Measurements from ENCODE around the gene KCNK15.

KCNK15 gene

DNA sequence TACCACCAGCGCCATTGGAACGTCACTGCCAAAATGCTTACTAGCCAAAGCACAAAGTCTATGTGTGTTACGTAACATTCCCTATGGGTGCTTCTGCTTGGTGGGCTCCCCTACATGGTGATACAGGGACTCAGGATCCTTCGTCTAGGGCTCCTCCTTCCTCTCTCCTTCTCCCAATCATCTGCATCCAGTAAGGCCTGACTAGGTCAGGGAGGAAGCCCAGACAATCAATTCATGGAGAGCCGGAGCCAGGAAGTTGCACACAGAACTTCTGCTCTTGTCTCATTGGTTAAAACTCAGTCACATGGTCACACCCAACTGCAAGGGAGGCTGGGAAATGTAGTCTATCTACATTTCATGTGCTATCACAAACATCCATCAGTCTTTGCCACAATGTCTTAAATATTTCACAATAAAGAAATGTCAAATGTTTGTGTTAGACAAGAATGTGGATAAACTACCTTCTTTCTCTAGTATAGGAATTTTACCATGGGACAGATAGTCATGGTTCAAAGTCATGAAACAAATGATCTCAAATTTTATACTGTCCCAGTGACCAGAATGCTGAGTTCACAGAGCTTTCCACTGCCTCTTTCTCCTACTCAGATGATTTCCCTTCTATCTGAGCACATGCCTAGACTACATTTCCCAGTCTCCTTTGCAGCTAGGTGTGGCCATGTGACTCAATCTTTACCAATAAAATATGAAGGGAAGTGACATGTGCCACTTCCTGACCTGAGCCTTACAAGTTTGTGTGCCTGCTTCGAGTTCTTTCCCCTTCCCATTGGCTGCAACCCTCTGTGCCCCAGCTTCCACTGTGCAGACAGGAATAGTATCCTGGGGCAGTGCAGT, 9.3 kb upstream of the KCNK15 start:
- peak; percentile 97 for DNase-seq (ENCODE audit: low spot score)

DNA sequence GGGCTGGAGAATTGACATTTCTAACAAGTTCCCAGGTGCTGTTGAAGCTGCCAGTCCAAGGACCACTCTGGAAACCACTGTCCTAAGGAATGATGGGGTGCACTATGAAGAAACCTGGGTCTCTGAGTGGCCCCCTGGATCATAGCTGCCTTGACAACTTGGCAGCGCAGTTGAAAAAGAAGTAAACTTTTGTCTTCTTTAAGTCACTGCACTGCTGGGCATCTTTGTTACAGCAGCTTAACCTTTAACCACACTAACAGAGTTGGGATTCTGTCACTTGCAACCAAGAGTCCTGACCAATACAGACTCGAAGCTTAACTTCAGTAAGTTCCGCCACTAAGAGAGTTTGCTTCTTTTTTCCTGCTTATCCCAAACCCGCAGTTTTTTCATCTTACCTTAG, 8.5 kb upstream of the KCNK15 start:
- no peak for DNase-seq (ENCODE audit: low spot score)

DNA sequence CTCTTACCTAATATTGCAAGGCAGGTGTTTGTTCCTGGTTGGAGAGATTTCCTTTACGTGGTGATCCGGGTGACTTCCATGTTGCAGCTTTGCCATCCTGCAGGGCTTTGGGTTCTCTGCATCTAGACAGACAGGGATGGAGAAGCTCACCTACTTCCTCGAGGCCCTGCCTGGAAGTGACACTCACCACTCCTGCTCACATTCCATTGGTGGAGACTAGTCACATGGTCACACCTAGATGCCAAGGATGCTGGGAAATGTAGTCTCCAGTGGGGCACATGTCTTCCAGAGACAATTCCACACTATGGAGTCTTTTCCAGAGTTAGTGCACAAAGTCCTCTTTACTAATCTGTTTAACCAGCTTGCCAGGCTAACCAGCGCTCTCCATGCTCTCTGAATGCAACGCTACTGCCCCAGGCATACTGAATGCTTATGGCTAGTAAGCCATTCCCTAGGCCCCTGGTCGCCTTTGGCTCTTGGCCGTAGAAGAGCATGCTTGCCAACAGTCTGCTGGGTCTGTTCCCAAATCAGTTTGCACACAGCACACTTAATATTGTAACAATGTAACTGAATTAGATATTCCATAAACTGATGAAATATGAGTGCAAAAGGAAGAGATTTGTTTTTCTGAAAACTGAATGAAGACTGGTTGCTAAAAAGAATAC, 6.7 kb upstream of the KCNK15 start:
- peak; percentile 97 for DNase-seq (ENCODE audit: low spot score)

DNA sequence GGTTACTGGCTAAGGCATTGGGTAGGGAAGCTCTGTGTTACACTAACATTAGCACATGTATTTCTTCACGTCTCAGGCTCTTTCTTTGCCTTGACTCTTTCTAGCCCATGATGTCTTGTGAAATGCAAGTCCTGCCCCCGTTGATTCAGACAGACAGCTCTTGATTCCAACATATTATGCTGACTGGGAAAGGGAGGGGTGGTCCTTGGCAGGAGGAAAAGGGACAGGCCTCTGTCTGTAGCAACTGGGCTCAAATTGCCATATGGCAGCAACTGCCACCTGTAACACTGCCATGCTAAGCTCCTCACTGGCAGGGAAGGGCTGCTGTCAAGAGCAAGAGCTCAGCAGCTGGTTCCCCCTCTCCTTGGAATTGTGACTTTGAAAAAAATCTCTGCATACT, 5.7 kb upstream of the KCNK15 start:
- no peak for DNase-seq (ENCODE audit: low spot score)

DNA sequence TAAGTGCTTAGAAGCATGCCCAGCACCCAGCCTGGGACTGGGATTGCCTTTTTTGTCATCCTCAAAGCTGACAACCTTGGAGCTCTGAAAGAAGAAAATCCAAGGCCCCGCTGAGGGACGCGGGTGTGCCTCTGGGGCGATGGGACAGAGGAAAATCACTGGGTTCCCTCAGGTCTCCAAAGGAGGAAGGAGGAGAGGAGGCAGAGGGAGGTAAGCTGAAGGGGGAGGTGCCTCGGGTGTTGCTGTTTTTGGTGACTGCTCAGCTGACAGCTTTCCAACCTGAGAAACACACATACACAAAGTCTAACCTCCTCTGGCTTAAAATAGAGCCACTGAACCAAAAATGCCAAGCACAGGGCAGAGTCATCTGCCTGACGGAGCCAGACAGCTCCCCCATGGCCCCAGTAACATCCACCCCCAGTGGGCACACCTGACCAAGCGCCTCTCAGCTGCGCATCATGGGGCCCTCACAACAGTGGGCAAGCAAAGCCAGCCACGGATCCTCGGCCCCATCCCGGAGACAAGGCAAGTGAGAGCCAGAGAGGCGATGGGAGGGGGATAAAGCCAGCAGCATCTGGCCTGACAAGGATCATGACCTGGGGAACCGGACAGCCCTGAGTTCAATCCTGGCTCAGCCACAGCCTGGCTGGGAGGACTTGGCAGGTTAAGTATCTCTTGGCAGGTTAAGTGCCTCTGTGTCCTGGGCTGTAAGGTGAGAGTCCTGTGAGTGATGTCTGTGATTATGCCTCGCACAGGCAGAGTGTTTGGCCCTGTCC, 3.2 kb upstream of the KCNK15 start:
- DNase-seq (ENCODE audit: low spot score) = no peak

DNA sequence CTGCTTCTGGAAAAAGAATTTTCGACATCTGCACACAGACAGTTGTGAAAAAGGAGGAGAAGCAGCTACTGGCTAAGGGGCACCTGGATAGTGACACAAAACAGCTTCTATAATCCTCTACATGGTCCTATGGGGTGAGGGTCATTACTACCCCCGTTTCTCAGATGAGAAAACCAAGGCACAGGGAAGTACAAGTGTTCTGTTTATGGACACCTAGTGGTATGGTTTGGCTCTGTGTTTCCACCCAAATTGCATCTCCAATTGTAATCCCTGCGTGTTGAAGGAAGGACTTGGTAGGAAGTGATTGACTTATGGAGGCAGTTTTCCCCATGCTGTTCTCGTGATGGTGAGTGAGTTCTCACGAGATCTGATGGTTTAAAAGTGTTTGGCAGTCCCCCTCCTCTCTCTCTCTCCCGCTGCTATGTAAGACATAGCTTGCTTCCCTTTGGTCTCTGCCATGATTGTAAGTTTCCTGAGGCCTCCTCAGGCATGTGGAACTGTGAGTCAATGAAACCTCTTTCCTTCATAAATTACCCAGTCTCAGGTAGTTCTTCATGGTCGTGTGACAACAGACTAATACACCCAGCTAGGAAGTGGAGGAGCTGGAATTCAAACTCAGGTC, 2.5 kb upstream of the KCNK15 start:
- no peak for DNase-seq (ENCODE audit: low spot score)

DNA sequence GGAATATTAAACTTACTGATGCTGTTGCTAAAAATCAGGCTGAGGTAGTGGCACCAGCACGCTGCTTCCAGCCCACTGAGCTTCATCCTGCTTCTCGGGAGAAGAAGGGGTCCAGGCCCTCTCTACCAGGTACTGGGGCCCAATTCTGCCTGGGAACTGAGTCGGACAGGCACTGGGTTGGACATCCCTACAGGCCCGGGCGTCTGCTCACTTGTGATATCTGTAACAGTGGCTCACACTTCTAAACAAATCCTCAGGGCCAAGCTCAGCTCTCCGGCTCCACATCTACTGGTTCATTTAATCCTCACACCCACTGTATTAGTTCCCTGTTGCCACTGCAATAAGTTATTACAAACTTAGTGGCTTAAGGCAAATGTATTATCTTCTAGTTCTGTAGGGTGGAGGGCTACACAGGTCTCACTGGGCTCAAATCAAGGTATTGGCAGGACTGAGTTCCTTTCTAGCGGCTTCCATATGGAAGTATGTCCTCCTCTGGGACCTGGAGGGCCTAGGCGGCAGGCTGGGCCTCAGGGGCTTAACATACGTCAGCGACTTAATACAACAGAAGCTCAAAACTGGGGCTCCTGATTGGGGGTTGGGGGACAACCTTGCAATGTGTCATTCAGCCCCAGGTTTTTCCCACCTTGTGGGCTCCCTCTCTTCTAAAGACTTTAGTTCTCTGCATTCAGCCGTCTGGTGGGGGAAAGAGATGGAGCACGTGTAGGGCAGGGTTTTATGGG, 1.6 kb upstream of the KCNK15 start:
- DNase-seq (ENCODE audit: low spot score) = no peak

DNA sequence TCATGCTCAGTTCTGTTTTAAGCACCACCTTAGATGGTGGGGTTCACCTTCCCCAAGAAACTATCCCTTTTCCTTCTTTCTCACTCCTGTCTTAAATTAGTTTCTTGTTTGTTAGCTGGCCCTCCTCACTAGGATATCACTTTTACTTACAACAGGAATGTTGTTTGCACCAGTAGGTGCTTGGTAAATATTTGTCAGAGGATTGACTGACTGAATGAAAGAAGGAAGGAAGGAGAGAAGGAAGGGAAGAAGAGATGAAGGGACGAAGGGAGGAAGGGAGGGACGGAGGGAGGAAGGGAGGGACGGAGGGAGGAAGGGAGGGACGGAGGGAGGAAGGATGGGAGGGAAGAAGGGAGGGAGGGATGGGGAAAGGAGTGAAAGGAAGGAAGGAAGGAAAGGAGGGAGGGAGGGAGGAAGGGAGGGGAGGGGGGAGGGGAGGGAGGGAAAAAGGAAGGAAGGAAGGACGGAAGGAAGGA, 505 bp upstream of the KCNK15 start:
- no peak for DNase-seq (ENCODE audit: low spot score)

DNA sequence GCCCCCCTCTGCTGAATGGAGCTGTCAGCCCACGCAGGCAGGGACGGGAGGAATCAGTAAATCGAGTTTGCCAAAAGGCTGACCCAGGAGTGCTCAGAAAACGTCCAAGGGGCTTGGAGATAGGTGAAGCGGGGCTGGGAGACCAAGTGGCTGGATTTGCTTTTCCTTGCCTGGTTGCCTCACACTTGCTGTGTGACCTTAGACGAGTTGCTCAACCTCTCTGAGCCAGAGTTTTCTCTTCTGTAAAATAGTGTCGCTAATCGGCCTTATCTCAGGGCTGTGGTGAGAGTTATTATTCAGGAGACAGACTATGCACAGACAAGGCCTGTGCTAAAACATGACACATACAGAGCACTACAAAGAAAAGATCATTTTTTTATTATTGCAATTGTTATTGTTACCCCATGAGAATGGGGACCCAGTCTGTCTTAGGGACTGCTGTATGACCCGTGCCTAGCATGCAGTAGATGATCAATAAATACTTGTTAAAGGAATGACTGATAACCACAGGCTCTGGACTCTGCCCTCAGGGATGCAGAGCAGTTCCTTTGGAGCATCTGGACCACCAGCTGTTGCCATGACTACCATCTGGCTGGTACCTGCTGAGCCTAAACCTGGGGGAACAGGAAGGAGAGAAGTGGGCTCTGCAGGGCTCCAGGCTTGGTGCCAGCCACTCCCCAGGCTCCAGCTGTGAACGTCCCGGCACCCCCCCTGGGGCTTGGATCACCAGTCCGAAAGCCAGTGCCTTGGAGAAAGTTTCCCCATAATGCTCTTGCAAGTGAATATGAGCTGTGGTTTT, 901 bp downstream of the KCNK15 start:
- no peak for DNase-seq (ENCODE audit: low spot score)

DNA sequence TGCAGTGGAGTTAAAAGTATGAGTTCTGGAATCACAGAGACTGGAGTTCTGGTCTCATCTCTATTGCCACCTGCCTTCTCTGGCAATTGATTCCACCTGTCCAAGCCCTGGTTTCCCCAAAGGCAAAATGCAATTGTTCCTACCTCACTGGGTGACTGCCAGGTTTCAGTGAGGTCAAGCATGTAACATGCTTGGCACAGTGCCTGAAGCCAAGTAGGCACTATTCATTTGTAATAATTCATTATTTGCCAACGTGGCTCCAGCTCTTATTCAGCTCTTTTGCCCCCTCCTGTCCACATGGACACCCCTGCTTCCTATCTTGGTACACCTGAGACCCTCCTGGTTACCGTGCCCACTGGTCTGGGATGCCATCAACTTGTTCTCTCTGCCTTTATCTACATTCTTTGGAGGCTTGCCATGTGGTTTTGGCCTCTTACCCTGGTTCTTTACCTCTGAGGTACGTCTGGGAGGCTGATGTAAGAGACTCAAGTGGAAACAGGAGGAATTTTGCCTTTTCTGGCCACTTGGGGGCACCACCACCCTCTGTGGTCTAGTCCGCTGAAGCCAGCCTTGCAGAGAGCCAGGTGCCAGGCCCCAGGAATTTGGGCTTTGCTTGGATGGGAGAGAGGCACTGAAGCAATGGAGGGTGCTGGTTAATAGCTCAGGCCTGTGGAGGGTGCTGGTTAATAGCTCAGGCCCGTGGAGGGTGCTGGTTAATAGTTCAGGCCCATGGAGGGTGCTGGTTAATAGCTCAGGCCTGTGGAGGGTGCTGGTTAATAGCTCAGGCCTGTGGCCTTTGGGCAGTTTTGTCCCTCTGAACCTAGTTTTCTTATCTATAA, 1.7 kb downstream of the KCNK15 start:
- peak; percentile 78 for DNase-seq (ENCODE audit: low spot score)

DNA sequence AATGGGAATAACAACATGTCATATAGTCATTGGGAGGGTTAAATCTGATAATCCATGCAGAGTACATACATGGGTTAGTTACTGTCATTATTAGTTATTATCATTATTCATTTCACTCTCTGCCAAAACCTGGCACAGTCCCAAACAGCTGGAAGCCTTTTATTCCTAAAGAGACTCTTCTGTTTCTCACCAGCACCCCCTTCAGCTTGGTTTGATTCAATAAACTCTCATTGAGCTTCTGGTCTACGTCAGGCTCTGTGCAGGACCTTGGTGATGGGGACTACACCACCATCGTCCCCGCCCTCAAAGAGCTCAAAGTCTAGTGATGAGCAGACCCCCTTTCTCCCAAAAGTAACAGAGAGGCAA, 2.3 kb downstream of the KCNK15 start:
- DNase-seq (ENCODE audit: low spot score) = no peak

DNA sequence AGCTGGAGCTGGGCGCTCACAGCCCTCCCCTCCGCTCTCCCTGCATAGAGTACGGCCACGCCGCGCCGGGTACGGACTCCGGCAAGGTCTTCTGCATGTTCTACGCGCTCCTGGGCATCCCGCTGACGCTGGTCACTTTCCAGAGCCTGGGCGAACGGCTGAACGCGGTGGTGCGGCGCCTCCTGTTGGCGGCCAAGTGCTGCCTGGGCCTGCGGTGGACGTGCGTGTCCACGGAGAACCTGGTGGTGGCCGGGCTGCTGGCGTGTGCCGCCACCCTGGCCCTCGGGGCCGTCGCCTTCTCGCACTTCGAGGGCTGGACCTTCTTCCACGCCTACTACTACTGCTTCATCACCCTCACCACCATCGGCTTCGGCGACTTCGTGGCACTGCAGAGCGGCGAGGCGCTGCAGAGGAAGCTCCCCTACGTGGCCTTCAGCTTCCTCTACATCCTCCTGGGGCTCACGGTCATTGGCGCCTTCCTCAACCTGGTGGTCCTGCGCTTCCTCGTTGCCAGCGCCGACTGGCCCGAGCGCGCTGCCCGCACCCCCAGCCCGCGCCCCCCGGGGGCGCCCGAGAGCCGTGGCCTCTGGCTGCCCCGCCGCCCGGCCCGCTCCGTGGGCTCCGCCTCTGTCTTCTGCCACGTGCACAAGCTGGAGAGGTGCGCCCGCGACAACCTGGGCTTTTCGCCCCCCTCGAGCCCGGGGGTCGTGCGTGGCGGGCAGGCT, 4.6 kb downstream of the KCNK15 start:
- DNase-seq (ENCODE audit: low spot score) = no peak

DNA sequence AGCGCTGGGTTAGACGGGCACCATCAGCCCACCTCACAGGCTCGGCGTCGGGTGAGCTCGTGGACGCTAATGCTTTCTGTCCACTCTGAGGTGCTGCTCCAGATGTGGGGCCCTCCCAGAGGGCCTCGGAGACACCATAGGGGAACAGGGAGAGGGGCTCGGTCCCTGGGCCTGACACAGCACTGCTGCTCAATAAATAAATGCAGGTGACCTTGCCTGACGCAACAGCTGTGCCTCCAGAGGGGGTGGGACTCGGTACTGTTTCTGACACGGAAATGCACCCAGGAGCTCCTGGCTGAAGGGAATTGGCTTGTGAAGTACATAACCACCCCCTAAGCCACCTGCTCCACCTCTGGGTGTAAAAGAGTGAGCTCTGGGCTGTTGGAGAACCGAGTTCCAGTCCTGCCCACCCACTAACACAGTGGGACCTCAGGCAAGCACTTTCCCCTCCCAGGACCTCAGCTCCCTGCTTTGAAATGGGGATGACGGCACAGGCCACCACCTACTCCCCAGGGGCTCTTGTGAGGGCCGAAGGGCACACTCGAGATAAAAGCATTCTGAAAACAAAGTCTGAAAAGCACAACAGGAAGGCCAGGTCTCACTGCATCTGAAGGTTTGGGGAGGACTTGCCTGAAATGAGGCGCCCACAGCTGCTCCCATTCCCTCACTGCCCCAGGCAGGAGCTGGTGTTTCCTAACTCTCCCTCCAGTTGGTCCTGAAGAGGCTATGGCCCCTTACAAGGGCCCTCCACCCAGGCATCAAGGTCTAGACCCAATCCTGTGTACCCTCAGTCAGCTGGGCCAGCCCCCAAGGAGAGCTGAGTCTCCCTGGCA, 6.7 kb downstream of the KCNK15 start:
- no peak for DNase-seq (ENCODE audit: low spot score)

DNA sequence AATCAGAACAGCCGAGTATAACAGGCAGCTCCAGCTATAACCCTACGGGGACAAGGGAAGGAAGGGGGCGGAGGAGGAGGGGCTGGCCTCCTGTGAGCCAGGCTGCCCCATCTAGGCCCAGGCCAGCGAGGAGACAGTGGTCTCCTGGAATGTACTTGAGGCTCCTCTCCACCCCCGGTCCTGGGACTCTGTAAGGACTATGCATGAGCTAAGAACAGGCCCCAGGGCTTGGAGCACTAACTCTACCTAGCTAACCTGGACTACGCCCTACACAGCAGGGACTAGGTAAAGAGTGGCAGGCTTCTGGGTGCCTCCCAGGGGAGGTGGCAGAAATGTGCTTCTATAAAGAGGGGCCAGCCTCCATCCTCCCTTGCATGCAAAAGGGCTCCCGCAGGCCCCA, 8.9 kb downstream of the KCNK15 start:
- no peak for DNase-seq (ENCODE audit: low spot score)

DNA sequence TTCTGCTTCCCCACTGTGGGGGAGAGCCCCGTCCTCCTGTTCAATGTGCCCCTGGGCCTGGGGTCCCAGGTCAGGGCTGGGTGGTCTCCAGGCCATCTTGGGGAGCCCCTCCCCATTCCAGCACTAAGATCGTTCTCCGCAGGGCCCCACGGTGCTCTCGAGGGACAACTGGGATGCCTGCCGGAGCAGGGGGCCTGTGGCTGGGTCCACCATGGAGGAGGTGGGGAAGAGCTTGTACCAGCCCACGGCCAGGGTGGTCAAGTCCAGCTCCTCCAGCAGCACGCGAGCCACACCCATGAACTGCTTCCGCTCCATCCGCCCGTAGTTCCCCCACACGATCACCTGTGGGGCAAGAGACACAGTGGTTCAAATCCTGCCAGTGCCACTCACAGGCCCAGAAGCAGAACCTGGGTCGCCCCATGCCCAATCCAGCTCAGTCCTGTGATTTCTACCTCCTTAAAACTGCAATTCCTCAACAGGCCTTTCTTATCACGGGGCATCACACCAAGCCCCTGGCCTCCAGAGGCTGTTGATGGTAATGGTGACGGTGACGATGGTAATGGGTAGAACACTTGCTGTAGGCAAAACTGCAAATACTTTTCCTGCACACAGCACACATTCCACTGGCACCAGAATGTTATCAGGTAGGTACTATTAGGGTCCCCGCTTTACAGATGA, 10.5 kb downstream of the KCNK15 start:
- no peak for DNase-seq (ENCODE audit: low spot score)

DNA sequence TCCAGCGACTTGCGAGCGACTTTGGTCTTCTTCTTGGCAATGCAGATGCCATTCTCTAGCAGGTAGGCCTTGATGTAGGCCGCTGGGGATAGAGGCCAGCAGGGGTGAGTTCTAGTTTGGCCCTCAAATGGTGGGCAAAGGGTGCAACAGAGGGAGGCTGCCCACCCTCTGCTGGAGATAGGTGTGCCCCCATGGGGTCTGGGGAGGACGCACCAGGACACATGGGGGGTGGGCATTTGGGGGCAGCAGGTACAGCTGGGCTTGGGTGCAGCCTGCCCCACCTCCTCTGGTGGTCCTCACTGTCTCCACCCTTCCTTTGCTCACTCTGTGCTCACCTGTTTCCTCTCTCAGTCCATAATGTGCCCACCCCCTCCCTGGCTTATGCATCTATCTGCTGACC, 11.3 kb downstream of the KCNK15 start:
- no peak for DNase-seq (ENCODE audit: low spot score)

DNA sequence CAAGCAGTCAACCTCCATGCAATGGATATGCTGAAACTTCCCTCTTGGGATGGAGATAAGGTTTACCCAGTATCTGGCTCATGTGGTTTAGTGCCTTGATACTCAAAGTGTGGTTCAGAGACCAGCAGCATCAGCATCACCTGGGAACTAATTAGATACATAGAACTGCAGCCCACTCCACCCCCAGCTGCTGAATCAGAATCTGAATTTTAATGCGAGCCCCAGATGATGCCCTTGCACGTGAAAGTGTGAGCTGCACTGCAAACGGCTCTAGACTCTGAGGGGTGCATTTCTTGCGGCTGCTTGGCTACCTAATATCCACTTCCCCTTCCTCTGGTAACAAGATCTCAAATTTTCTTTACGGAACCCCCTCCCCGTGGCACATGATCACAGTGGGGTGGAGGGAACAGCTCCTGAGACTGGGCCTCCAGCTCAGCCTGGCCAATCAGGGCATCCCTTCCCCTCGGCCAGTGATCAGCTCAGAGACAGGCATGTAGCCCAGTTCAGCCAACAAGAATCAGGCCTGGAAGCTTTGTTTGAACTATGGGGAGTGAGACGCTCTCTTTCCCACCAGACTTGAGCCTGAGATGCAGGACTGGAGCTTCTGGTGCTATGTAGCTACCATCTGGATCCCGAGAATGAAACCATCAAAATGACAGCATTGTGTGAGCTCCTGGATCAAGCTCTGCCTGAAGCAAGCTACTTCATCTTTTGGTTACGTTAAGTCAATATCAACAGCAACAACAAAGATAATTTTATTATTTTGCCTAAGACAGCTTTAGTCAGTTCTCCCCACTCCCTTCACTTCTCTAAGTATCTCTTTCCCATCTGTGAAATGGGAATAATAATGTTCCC, 12.8 kb downstream of the KCNK15 start:
- DNase-seq (ENCODE audit: low spot score) = no peak

Measured in COLO829 (cell line).